HepG2 (cell line): ENCODE data around the gene PPM1G. TPM values are rescaled to one million over a fixed set of nuclear protein-coding genes. Genes with fewer than 3 reads are reported as not detected.

Experiments used
- ARNTL ChIP-seq: sonication (generic); formaldehyde crosslinking; IDR thresholded peaks from 2 replicates; pipeline ENCODE4 v1.4.0; 2020; ENCODE audit warnings: mild to moderate bottlenecking, missing genetic modification reagents
- ATM ChIP-seq: fragments of 450-650 bp; IDR thresholded peaks from 2 replicates; pipeline ENCODE4 v1.7.1; 2017; ENCODE audit warnings: mild to moderate bottlenecking, borderline replicate concordance
- ATRX ChIP-seq: sonication (generic); formaldehyde crosslinking; IDR thresholded peaks from 2 replicates; pipeline ENCODE4 v1.4.0; 2020; ENCODE audit warnings: missing genetic modification reagents, borderline replicate concordance
- BATF2 ChIP-seq: sonication (generic); formaldehyde crosslinking; IDR thresholded peaks from 2 replicates; pipeline ENCODE4 v1.8.0; 2022; ENCODE audit warnings: mild to moderate bottlenecking, missing genetic modification reagents, moderate library complexity
- CREB1 ChIP-seq, 2 experiments: fragments of 450-650 bp in 1 of 2; IDR thresholded peaks; 2 replicates each; pipeline ENCODE4 v1.6.1; 2016 to 2017; ENCODE audit warnings: control low read depth in 1 of 2, mild to moderate bottlenecking in 1 of 2, missing compliant biosample characterization in 1 of 2, missing genetic modification characterization in 1 of 2
- DNMT1 ChIP-seq: sonication (generic); formaldehyde crosslinking; IDR thresholded peaks from 2 replicates; pipeline ENCODE4 v1.5.1; 2020; ENCODE audit warnings: mild to moderate bottlenecking, missing genetic modification reagents
- GPBP1L1 ChIP-seq: sonication (generic); formaldehyde crosslinking; IDR thresholded peaks from 2 replicates; pipeline ENCODE4 v1.5.0; 2020; ENCODE audit warnings: mild to moderate bottlenecking, missing genetic modification reagents
- MTA1 ChIP-seq: sonication (generic); formaldehyde crosslinking; IDR thresholded peaks from 2 replicates; pipeline ENCODE4 v1.4.0; 2020; ENCODE audit warnings: missing genetic modification reagents, mild to moderate bottlenecking, borderline replicate concordance
- NFIC ChIP-seq: IDR thresholded peaks from 2 replicates; pipeline ENCODE4 v1.6.1; 2012; ENCODE audit warnings: mild to moderate bottlenecking, low read length, inconsistent platforms
- SIX4 ChIP-seq: sonication (generic); formaldehyde crosslinking; IDR thresholded peaks from 2 replicates; pipeline ENCODE4 v1.4.0; 2020; ENCODE audit warnings: missing genetic modification reagents
- SKIL ChIP-seq: sonication (generic); formaldehyde crosslinking; IDR thresholded peaks from 2 replicates; pipeline ENCODE4 v1.8.0; 2022; ENCODE audit warnings: missing genetic modification reagents, mild to moderate bottlenecking, moderate library complexity, borderline replicate concordance
- TBX3 ChIP-seq: fragments of 450-650 bp; IDR thresholded peaks from 2 replicates; pipeline ENCODE4 v1.6.1; 2017; ENCODE audit warnings: antibody characterized with exemption, mild to moderate bottlenecking, inconsistent platforms, borderline replicate concordance
- TRAFD1 ChIP-seq: sonication (generic); formaldehyde crosslinking; IDR thresholded peaks from 2 replicates; pipeline ENCODE4 v1.5.1; 2020; ENCODE audit warnings: missing genetic modification reagents, mild to moderate bottlenecking, borderline replicate concordance
- ZNF343 ChIP-seq: sonication (generic); formaldehyde crosslinking; IDR thresholded peaks from 2 replicates; pipeline ENCODE4 v1.4.0; 2020; ENCODE audit warnings: mild to moderate bottlenecking, missing genetic modification reagents
- ZNF557 ChIP-seq: sonication (generic); formaldehyde crosslinking; IDR thresholded peaks from 2 replicates; pipeline ENCODE4 v1.4.0; 2020; ENCODE audit warnings: missing genetic modification reagents
- ZNF749 ChIP-seq: sonication (generic); formaldehyde crosslinking; IDR thresholded peaks from 2 replicates; pipeline ENCODE4 v1.8.0; 2022; ENCODE audit warnings: mild to moderate bottlenecking, missing genetic modification reagents, moderate library complexity, borderline replicate concordance
- ZNF75D ChIP-seq: sonication (generic); formaldehyde crosslinking; IDR thresholded peaks from 2 replicates; pipeline ENCODE4 v1.8.1; 2023; ENCODE audit warnings: missing genetic modification reagents, mild to moderate bottlenecking, borderline replicate concordance
- ZNF775 ChIP-seq: sonication (generic); formaldehyde crosslinking; IDR thresholded peaks from 2 replicates; pipeline ENCODE4 v1.4.0; 2020; ENCODE audit warnings: missing genetic modification reagents, mild to moderate bottlenecking, moderate library complexity, borderline replicate concordance
- ZNF777 ChIP-seq: sonication (generic); formaldehyde crosslinking; IDR thresholded peaks from 2 replicates; pipeline ENCODE4 v1.4.0; 2020; ENCODE audit warnings: missing genetic modification reagents
- ZNF781 ChIP-seq: sonication (generic); formaldehyde crosslinking; IDR thresholded peaks from 2 replicates; pipeline ENCODE4 v1.5.1; 2020; ENCODE audit warnings: borderline replicate concordance, mild to moderate bottlenecking, missing genetic modification reagents; ENCODE audit errors: not compliant biosample characterization
- ZNF839 ChIP-seq: sonication (generic); formaldehyde crosslinking; IDR thresholded peaks from 2 replicates; pipeline ENCODE4 v1.4.0; 2020; ENCODE audit warnings: missing genetic modification reagents, mild to moderate bottlenecking, borderline replicate concordance
- polyA plus RNA-seq, 8 experiments: library from polyadenylated mRNA; depleted of rRNA in 3 of 8; stranded (reverse) in 7 of 8; unstranded in 1 of 8; fragments of >200 nt; fragmentation: Illumina TruSeq in 4 of 8; extraction: Trizol in 4 of 8; gene quantifications; 2 replicates each; pipeline versions ENCODE4 v1.2.1 to v1.2.3, GENCODE V29; 2011 to 2016; ENCODE audit warnings: low read depth in 4 of 8, missing spikeins in 1 of 8, mixed read lengths in 1 of 8; ENCODE audit not compliant: insufficient read depth in 1 of 8
- total RNA-seq, 5 experiments: library from RNA; depleted of rRNA; stranded (reverse); fragments of >200 nt; fragmentation: Illumina TruSeq; extraction: Trizol; gene quantifications; 2 replicates each; pipeline ENCODE4 v1.2.3, GENCODE V29; 2016; ENCODE audit warnings: low read depth in 1 of 5
- TF ChIP-seq, protein P1 (sequence below): IDR thresholded peaks from 2 replicates; pipeline ENCODE4 v1.6.1; 2016; ENCODE audit warnings: mild to moderate bottlenecking

Gene PPM1G
- total and polyA plus RNA-seq, 2 of the 13 experiments (the other 11 are each of a cell fraction or from before 2014, with no cell fraction given), result 58.2 to 213 TPM

DNA sequence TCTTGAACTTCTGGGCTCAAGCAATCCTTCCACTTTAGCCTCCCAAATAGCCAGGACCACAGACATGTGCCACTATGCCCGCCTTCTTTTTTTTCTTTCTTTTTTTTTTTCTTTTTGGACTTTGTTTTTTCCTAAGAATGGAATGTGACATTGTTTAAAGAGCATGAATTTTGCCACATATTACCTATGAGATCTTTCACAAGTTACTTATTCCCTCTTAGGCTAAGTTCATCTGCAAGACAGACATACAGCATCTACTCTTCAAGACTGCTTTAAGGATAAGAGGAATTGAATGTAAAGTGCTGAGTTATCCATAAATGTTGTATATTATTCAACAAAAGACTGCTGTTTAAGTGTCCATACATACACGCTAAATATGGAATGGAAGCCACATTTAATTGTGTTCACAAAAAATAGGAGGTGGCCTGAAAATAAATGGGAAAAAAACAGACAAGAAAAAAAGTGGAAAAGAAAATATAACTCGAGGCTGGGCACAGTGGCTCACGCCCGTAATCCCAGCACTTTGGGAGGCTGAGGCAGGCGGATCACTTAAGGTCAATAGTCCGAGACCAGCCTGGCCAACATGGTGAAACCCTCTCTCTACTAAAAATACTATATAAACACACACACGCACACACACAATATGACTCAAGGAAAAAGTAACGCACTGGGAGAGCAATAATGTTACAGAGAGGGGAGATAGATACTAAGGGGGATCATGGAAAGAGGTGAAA is 3.2 kb upstream of the PPM1G start (continued):
- TF ChIP-seq, protein P1, sequence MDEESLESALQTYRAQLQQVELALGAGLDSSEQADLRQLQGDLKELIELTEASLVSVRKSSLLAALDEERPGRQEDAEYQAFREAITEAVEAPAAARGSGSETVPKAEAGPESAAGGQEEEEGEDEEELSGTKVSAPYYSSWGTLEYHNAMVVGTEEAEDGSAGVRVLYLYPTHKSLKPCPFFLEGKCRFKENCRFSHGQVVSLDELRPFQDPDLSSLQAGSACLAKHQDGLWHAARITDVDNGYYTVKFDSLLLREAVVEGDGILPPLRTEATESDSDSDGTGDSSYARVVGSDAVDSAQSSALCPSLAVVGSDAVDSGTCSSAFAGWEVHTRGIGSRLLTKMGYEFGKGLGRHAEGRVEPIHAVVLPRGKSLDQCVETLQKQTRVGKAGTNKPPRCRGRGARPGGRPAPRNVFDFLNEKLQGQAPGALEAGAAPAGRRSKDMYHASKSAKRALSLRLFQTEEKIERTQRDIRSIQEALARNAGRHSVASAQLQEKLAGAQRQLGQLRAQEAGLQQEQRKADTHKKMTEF (CRISPR knock-in tag), result 0 out of 2 replicates have a peak, but pooled peaks have one; percentile 43
- TF ChIP-seq ATM (no peak), CREB1 (IDR thresholded peaks at IDR 0.05) (no peak), CREB1 (CRISPR knock-in tag; IDR thresholded peaks at IDR 0.05) (peak; percentile 52; the same call in 1 of the 2 replicates), SIX4 (CRISPR knock-in tag) (no peak), ZNF775 (CRISPR knock-in tag) (no peak), ZNF557 (no peak), ZNF75D (CRISPR knock-in tag) (no peak), ARNTL (0 out of 2 replicates have a peak, but pooled peaks have one; percentile 3), TRAFD1 (CRISPR knock-in tag) (no peak), DNMT1 (CRISPR knock-in tag) (no peak), ZNF839 (CRISPR knock-in tag) (no peak), ZNF343 (CRISPR knock-in tag) (no peak), ZNF749 (CRISPR knock-in tag) (no peak), TBX3 (peak; percentile 51; the same call in 1 of the 2 replicates), ATRX (CRISPR knock-in tag) (no peak), MTA1 (CRISPR knock-in tag) (no peak), ZNF781 (CRISPR knock-in tag) (no peak), BATF2 (CRISPR knock-in tag) (no peak), ZNF777 (CRISPR knock-in tag) (no peak), SKIL (no peak), GPBP1L1 (no peak), NFIC (peak; percentile 51; the same call in 1 of the 2 replicates)
